ENCODE measurements around the gene TCEA3. TPM values are rescaled to one million over a fixed set of nuclear protein-coding genes. Genes with fewer than 3 reads are reported as not detected.
A peak's percentile ranks its signal among the peaks of the same experiment; 100 is the strongest.

TCEA3 gene
- total RNA-seq, 4 donors from 2014 or later = 39.5 to 49.1 (median 46.2) TPM

- no peak overlapping the region for H3K4me3 ChIP-seq (ENCODE audit: low read depth, poor library complexity, severe bottlenecking)
- no peak for TF ChIP-seq CTCF (IDR thresholded peaks at IDR 0.05)
- TF ChIP-seq POLR2A (IDR thresholded peaks at IDR 0.05) = no peak
- intact Hi-C loops (cut with DNase I; ENCODE audit: low total_unique reads) = no loop called here
- 21 to 40% methylated on average over 4 of the region's 4 CpGs for WGBS, 2 donors
- peak; percentile 94 to 97 for DNase-seq (ENCODE audit: low spot score in 2 of 2)
These were observed 19.6 kb upstream of the TCEA3 start for GRCh38 chr1:23444104-23444533.

GRCh38 chr1:23442751-23443150 lies 18.2 kb upstream of the TCEA3 start:
- intact Hi-C loops (cut with DNase I; ENCODE audit: low total_unique reads) = no loop called here
- H3K4me3 ChIP-seq (ENCODE audit: low read depth, poor library complexity, severe bottlenecking) = no peak overlapping the region
- no peak for DNase-seq (ENCODE audit: low spot score in 2 of 2)
- TF ChIP-seq CTCF (IDR thresholded peaks at IDR 0.05) (no peak), POLR2A (IDR thresholded peaks at IDR 0.05) (no peak)
- WGBS, 2 donors = 35 to 58% methylated on average over 3 of the region's 3 CpGs

GRCh38 chr1:23441446-23442148 lies 17.0 kb upstream of the TCEA3 start:
- H3K4me3 ChIP-seq (ENCODE audit: low read depth, poor library complexity, severe bottlenecking) = no peak overlapping the region
- DNase-seq (ENCODE audit: low spot score in 2 of 2) = no peak
- WGBS, 2 donors = 78 to 81% methylated on average over 7 to 8 of the region's 8 CpGs
- TF ChIP-seq CTCF (IDR thresholded peaks at IDR 0.05) = no peak
- TF ChIP-seq POLR2A (IDR thresholded peaks at IDR 0.05) = no peak
- intact Hi-C loops (cut with DNase I; ENCODE audit: low total_unique reads) = no loop called here

GRCh38 chr1:23438545-23438944 lies 14.0 kb upstream of the TCEA3 start:
- intact Hi-C loops (cut with DNase I; ENCODE audit: low total_unique reads) = no loop called here
- DNase-seq (ENCODE audit: low spot score in 2 of 2) = no peak
- H3K4me3 ChIP-seq (ENCODE audit: low read depth, poor library complexity, severe bottlenecking) = no peak overlapping the region
- WGBS, 2 donors = 89 to 91% methylated on average over 8 of the region's 8 CpGs
- TF ChIP-seq POLR2A (IDR thresholded peaks at IDR 0.05) = no peak
- no peak for TF ChIP-seq CTCF (IDR thresholded peaks at IDR 0.05)

- DNase-seq (ENCODE audit: low spot score in 2 of 2) = no peak
- H3K4me3 ChIP-seq (ENCODE audit: low read depth, poor library complexity, severe bottlenecking) = no peak overlapping the region
- WGBS, 2 donors = 93 to 96% methylated on average over 13 of the region's 13 CpGs
- intact Hi-C loops (cut with DNase I; ENCODE audit: low total_unique reads) = no loop called here
- TF ChIP-seq POLR2A (IDR thresholded peaks at IDR 0.05) = no peak
- no peak for TF ChIP-seq CTCF (IDR thresholded peaks at IDR 0.05)
These were observed 12.8 kb upstream of the TCEA3 start for GRCh38 chr1:23437355-23437664.
